H9 (cell line): ENCODE results near the gene CTDSPL2. TPM values are rescaled to one million over a fixed set of nuclear protein-coding genes. Genes with fewer than 3 reads are reported as not detected.

Experiments
- DNase-seq: peaks from one replicate; pipeline ENCODE4 v3.0.0-alpha.2; 2017
- H2AFZ ChIP-seq: one replicate; pipeline ENCODE4 v1.6.1; 2013; ENCODE audit warnings: mild to moderate bottlenecking, low read length, control low read depth, moderate library complexity
- H2AK5ac ChIP-seq: 2 replicates; pipeline ENCODE4 v1.6.1; 2013; ENCODE audit warnings: low read length, control low read depth, mixed read lengths; ENCODE audit not compliant: insufficient read length
- H2BK120ac ChIP-seq: one replicate; pipeline ENCODE4 v1.6.1; 2013; ENCODE audit warnings: low read depth, mild to moderate bottlenecking, low read length, control low read depth, inconsistent platforms; ENCODE audit not compliant: poor library complexity, severe bottlenecking
- H2BK12ac ChIP-seq: 2 replicates; pipeline ENCODE4 v1.6.1; 2013; ENCODE audit warnings: low read length, control low read depth, mixed read lengths, low read depth; ENCODE audit not compliant: insufficient read length
- H2BK15ac ChIP-seq: 2 replicates; pipeline ENCODE4 v1.6.1; 2013; ENCODE audit warnings: low read depth, low read length, control low read depth
- H2BK20ac ChIP-seq: one replicate; pipeline ENCODE4 v1.6.1; 2013; ENCODE audit warnings: low read depth, mild to moderate bottlenecking, low read length, control low read depth, inconsistent platforms; ENCODE audit not compliant: poor library complexity, severe bottlenecking
- H2BK5ac ChIP-seq: 2 replicates; pipeline ENCODE4 v1.6.1; 2013; ENCODE audit warnings: low read length, control low read depth, mixed read lengths; ENCODE audit not compliant: insufficient read length
- H3K14ac ChIP-seq: 2 replicates; pipeline ENCODE4 v1.6.1; 2013; ENCODE audit warnings: low read length, control low read depth; ENCODE audit not compliant: insufficient read depth
- H3K18ac ChIP-seq: 2 replicates; pipeline ENCODE4 v1.6.1; 2013; ENCODE audit warnings: low read depth, mild to moderate bottlenecking, mixed read lengths, low read length, control low read depth; ENCODE audit not compliant: insufficient read length
- H3K23ac ChIP-seq: 2 replicates; pipeline ENCODE4 v1.6.1; 2013; ENCODE audit warnings: low read length, control low read depth, mixed read lengths, low read depth; ENCODE audit not compliant: insufficient read length
- H3K23me2 ChIP-seq: 2 replicates; pipeline ENCODE4 v1.6.1; 2013; ENCODE audit warnings: low read depth, mild to moderate bottlenecking, mixed read lengths, low read length, control low read depth; ENCODE audit not compliant: insufficient read length, poor library complexity, severe bottlenecking
- H3K27ac ChIP-seq: 2 replicates; pipeline ENCODE4 v1.5.1; 2013; ENCODE audit warnings: low read length, control low read depth, mixed read lengths, low read depth; ENCODE audit not compliant: insufficient read length
- H3K27me3 ChIP-seq: 2 replicates; pipeline ENCODE4 v1.6.1; 2013; ENCODE audit warnings: low read length, control low read depth, inconsistent platforms; ENCODE audit not compliant: insufficient read depth
- H3K4ac ChIP-seq: 2 replicates; pipeline ENCODE4 v1.6.1; 2013; ENCODE audit warnings: low read depth, mild to moderate bottlenecking, control low read depth, inconsistent platforms, low read length, moderate library complexity
- H3K4me1 ChIP-seq: 2 replicates; pipeline ENCODE4 v1.6.1; 2013; ENCODE audit warnings: low read length, control low read depth, inconsistent platforms; ENCODE audit not compliant: insufficient read depth
- H3K4me2 ChIP-seq: 2 replicates; pipeline ENCODE4 v1.6.1; 2013; ENCODE audit warnings: low read length, control low read depth, mixed read lengths; ENCODE audit not compliant: insufficient read length, insufficient read depth
- H3K56ac ChIP-seq: 2 replicates; pipeline ENCODE4 v1.6.1; 2013; ENCODE audit warnings: low read depth, mild to moderate bottlenecking, mixed read lengths, low read length, control low read depth; ENCODE audit not compliant: insufficient read length
- H3K79me1 ChIP-seq: 2 replicates; pipeline ENCODE4 v1.6.1; 2013; ENCODE audit warnings: low read depth, mild to moderate bottlenecking, moderate library complexity, low read length, control low read depth, inconsistent platforms; ENCODE audit not compliant: insufficient read depth, poor library complexity, severe bottlenecking
- H3K79me2 ChIP-seq: 2 replicates; pipeline ENCODE4 v1.6.1; 2013; ENCODE audit warnings: low read length, control low read depth, inconsistent platforms; ENCODE audit not compliant: insufficient read depth
- H3K9ac ChIP-seq: 2 replicates; pipeline ENCODE4 v1.6.1; 2013; ENCODE audit warnings: low read length, control low read depth, mixed read lengths; ENCODE audit not compliant: insufficient read length; ENCODE audit errors: extremely low read depth
- H3K9me3 ChIP-seq: one replicate; pipeline ENCODE4 v1.6.1; 2013; ENCODE audit warnings: low read depth, low read length, inconsistent platforms; ENCODE audit not compliant: control insufficient read depth
- H3T11ph ChIP-seq: one replicate; pipeline ENCODE4 v1.6.1; 2013; ENCODE audit warnings: mild to moderate bottlenecking, low read length, control low read depth, inconsistent platforms
- H4K20me1 ChIP-seq: one replicate; pipeline ENCODE4 v1.6.1; 2013; ENCODE audit not compliant: control insufficient read depth, insufficient read length, insufficient read depth
- H4K5ac ChIP-seq: 2 replicates; pipeline ENCODE4 v1.6.1; 2013; ENCODE audit warnings: low read depth, mild to moderate bottlenecking, mixed read lengths, low read length, control low read depth; ENCODE audit not compliant: insufficient read length
- H4K8ac ChIP-seq: replicated peaks from 2 replicates; pipeline ENCODE4 v1.6.1; 2013; ENCODE audit warnings: low read length, control low read depth, mixed read lengths, low read depth; ENCODE audit not compliant: insufficient read length
- H4K91ac ChIP-seq: 2 replicates; pipeline ENCODE4 v1.6.1; 2013; ENCODE audit warnings: low read depth, mild to moderate bottlenecking, moderate library complexity, mixed read lengths, low read length, control low read depth; ENCODE audit not compliant: insufficient read length
- H3K27ac Mint-ChIP-seq, 3 experiments: 2 replicates in 2 of 3; 3 replicates in 1 of 3; pipeline ENCODE4 v1.8.0; 2020 to 2021; ENCODE audit warnings: mixed read lengths in 3 of 3, mild to moderate bottlenecking in 1 of 3, moderate library complexity in 1 of 3
- H3K27me3 Mint-ChIP-seq: 2 replicates; pipeline ENCODE4 v1.8.0; 2021; ENCODE audit warnings: low read depth, mild to moderate bottlenecking, moderate library complexity, mixed read lengths
- H3K36me3 Mint-ChIP-seq, 3 experiments: 2 replicates in 2 of 3; 3 replicates in 1 of 3; pipeline ENCODE4 v1.8.0; 2020 to 2021; ENCODE audit warnings: low read depth in 3 of 3, mixed read lengths in 3 of 3; ENCODE audit not compliant: insufficient read depth in 1 of 3
- H3K4me1 Mint-ChIP-seq, 2 experiments: 2 replicates each; pipeline ENCODE4 v1.8.0; 2020; ENCODE audit warnings: mixed read lengths in 2 of 2
- H3K4me3 Mint-ChIP-seq, 2 experiments: 2 replicates in 1 of 2; 3 replicates in 1 of 2; pipeline ENCODE4 v1.8.0; 2020 to 2021; ENCODE audit warnings: mild to moderate bottlenecking in 2 of 2, mixed read lengths in 2 of 2, moderate library complexity in 1 of 2
- H3K9me3 Mint-ChIP-seq, 2 experiments: 2 replicates in 1 of 2; 3 replicates in 1 of 2; pipeline ENCODE4 v1.8.0; 2020; ENCODE audit warnings: mild to moderate bottlenecking in 2 of 2, mixed read lengths in 2 of 2, moderate library complexity in 1 of 2
- CTCF ChIP-seq: fragments of 200-600 bp; sonication (generic); conservative IDR thresholded peaks from 3 replicates; pipeline ENCODE4 v1.8.0; 2021; ENCODE audit warnings: antibody characterized with exemption, mild to moderate bottlenecking
- whole genome bisulfite sequencing: extraction: QIAGEN DNeasy Blood & Tissue Kit; methylation state at CpG from one replicate; pipeline ENCODE4 v1.1.7; 2013; ENCODE audit warnings: missing lambda C conversion rate, low lambda C conversion rate, mixed read lengths; ENCODE audit not compliant: insufficient read length; ENCODE audit errors: extremely low coverage; 5-methylcytosine and 5-hydroxymethylcytosine counted together
- total RNA-seq: library from RNA; stranded (reverse); gene quantifications from 2 replicates; pipeline ENCODE4 v1.2.1, GENCODE V29; 2021

The CTDSPL2 gene
- total RNA-seq, 1 experiment from 2014 or later, result 78.8 TPM

- Histone ChIP-seq H3K4me1 (peaks cover 4% of the 10 kb centered on the region; the same call in 1 of the 2 replicates), H3K9ac (no peak overlapping the region), H2AFZ (no peak overlapping the region), H3K23me2 (no peaks in the 10 kb centered on the region), H2BK5ac (no peak overlapping the region), H2AK5ac (no peak overlapping the region), H2BK20ac (no peak overlapping the region), H3K9me3 (no peaks in the 10 kb centered on the region), H3K14ac (no peak overlapping the region), H3T11ph (no peak overlapping the region), H4K5ac (no peak overlapping the region), H3K56ac (no peak overlapping the region), H3K18ac (no peak overlapping the region), H4K91ac (no peak overlapping the region), H3K4me2 (peak overlapping the region; percentile 17), H3K27ac (peak overlapping the region; percentile 28), H4K8ac (no peak overlapping the region), H2BK15ac (no peak overlapping the region), H3K23ac (no peak overlapping the region), H2BK120ac (no peak overlapping the region), H3K4ac (no peak overlapping the region), H3K79me1 (peaks cover 9% of the 10 kb centered on the region), H2BK12ac (no peak overlapping the region), H3K79me2 (peaks cover 48% of the 10 kb centered on the region; the same call in 1 of the 2 replicates), H4K20me1 (no peaks in the 10 kb centered on the region), H3K27me3 (no peaks in the 10 kb centered on the region)
- Mint-ChIP-seq H3K36me3 (peaks cover 2 to 22% (median 12%) of the 10 kb centered on the region in 3 experiments; a peak in 6 of 7 replicates), H3K27me3 (no peaks in the 10 kb centered on the region), H3K4me3 (peak overlapping the region in 1 of 2 experiments; percentile 35; a peak in 2 of 5 replicates), H3K27ac (peak overlapping the region; percentile 83 to 89 (median 87)), H3K4me1 (peaks cover 40 to 43% of the 10 kb centered on the region in 2 experiments), H3K9me3 (peaks cover 0 to 3% of the 10 kb centered on the region in 2 experiments; a peak in 3 of 5 replicates)
- no peak for DNase-seq
- TF ChIP-seq CTCF, result no peak
- WGBS, result no CpG with 5 or more reads among the region's 5 CpGs
These were observed 13.7 kb downstream of the CTDSPL2 start for GRCh38 chr15:44441095-44441501.
